Measurements from ENCODE around the gene INPP4B.
"Not testable (repeated sequence)": the region's sequence is repeated elsewhere in the genome, so short reads cannot be mapped to it uniquely, and the experiment has no call there.

The INPP4B gene

DNA sequence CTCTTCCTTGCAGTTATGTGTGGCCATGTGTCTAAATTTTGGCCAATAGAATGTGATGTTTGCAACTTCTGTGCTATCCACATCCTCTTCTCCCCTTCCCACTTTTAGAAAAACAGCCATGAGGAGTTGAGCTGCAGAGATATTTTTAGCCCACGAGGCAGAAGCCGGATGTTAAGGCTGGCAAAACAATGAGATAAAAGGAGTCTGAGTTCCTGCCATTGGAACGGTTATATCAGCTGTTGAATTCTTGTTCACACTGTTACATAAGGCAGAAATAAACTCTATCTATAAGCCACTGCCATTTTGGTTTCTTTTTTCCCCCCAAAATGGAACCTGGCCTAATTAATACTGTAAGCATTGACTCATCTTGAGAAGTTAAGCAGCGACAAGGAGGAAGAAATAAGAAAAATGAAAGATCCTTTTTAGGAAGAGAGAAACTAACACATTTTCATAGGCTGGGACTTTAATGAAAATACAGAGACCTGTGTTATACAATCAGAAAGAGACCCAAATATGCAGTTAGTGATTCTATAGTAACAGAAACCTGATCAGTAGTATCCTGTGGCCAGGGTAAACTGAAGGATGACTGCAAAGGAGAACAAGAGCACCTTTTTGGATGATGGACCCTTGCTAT is 200.5 kb downstream of the INPP4B start:
- Histone ChIP-seq H3K4me3 (replicated peaks; ENCODE audit: low read depth, low read length) (no peak overlapping the region), H3K36me3 (ENCODE audit: control insufficient read depth, insufficient read depth, low read length) (no peaks in the 10 kb centered on the region), H3K27me3 (replicated peaks; ENCODE audit: control insufficient read depth, insufficient read depth, low read length) (no peaks in the 10 kb centered on the region)
- DNase-seq (ENCODE audit: extremely low read depth, insufficient read length), result peak; percentile 28
- TF ChIP-seq, protein P1, sequence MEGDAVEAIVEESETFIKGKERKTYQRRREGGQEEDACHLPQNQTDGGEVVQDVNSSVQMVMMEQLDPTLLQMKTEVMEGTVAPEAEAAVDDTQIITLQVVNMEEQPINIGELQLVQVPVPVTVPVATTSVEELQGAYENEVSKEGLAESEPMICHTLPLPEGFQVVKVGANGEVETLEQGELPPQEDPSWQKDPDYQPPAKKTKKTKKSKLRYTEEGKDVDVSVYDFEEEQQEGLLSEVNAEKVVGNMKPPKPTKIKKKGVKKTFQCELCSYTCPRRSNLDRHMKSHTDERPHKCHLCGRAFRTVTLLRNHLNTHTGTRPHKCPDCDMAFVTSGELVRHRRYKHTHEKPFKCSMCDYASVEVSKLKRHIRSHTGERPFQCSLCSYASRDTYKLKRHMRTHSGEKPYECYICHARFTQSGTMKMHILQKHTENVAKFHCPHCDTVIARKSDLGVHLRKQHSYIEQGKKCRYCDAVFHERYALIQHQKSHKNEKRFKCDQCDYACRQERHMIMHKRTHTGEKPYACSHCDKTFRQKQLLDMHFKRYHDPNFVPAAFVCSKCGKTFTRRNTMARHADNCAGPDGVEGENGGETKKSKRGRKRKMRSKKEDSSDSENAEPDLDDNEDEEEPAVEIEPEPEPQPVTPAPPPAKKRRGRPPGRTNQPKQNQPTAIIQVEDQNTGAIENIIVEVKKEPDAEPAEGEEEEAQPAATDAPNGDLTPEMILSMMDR (IDR thresholded peaks at IDR 0.05; ENCODE audit: insufficient read depth, low read length, poor library complexity, severe bottlenecking), result no peak

DNA sequence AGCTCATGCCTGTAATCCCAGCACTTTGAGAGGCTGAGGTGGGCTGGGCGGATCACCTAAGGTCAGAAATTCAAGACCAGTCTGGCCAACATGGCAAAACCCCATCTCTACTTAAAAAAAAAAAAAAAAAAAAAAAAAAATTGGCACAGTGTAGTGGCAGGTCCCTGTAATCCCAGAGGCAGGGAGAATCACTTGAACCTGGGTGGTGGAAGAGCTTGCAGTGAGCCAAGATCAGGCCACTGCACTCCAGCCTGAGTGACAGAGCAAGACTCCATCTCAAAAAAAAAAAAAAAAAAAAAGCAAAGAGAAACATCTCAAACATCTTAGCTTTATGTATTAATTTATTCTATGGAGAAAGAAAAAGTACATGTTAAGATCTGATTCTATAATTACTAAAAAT is 201.5 kb downstream of the INPP4B start:
- not testable (repeated sequence) for H3K36me3 ChIP-seq (ENCODE audit: control insufficient read depth, insufficient read depth, low read length); H3K27me3 ChIP-seq (replicated peaks; ENCODE audit: control insufficient read depth, insufficient read depth, low read length); DNase-seq (ENCODE audit: extremely low read depth, insufficient read length); H3K4me3 ChIP-seq (replicated peaks; ENCODE audit: low read depth, low read length)

- Histone ChIP-seq H3K36me3 (ENCODE audit: control insufficient read depth, insufficient read depth, low read length) (no peaks in the 10 kb centered on the region), H3K4me3 (replicated peaks; ENCODE audit: low read depth, low read length) (no peak overlapping the region), H3K27me3 (replicated peaks; ENCODE audit: control insufficient read depth, insufficient read depth, low read length) (no peaks in the 10 kb centered on the region)
- no peak for DNase-seq (ENCODE audit: extremely low read depth, insufficient read length)
- TF ChIP-seq, protein P1 (IDR thresholded peaks at IDR 0.05; ENCODE audit: insufficient read depth, low read length, poor library complexity, severe bottlenecking), result no peak
These were observed 208.5 kb downstream of the INPP4B start for GRCh38 chr4:142637614-142638013.

GRCh38 chr4:142631836-142632235 is 214.3 kb downstream of the INPP4B start:
- H3K36me3 ChIP-seq (ENCODE audit: control insufficient read depth, insufficient read depth, low read length), result no peaks in the 10 kb centered on the region
- no peaks in the 10 kb centered on the region for H3K27me3 ChIP-seq (replicated peaks; ENCODE audit: control insufficient read depth, insufficient read depth, low read length)
- H3K4me3 ChIP-seq (replicated peaks; ENCODE audit: low read depth, low read length), result no peak overlapping the region
- TF ChIP-seq, protein P1 (IDR thresholded peaks at IDR 0.05; ENCODE audit: insufficient read depth, low read length, poor library complexity, severe bottlenecking), result no peak
- no peak for DNase-seq (ENCODE audit: extremely low read depth, insufficient read length)

GRCh38 chr4:142615324-142615665 is 230.8 kb downstream of the INPP4B start:
- TF ChIP-seq, protein P1 (IDR thresholded peaks at IDR 0.05; ENCODE audit: insufficient read depth, low read length, poor library complexity, severe bottlenecking), result no peak
- no peaks in the 10 kb centered on the region for H3K27me3 ChIP-seq (replicated peaks; ENCODE audit: control insufficient read depth, insufficient read depth, low read length)
- no peak overlapping the region for H3K4me3 ChIP-seq (replicated peaks; ENCODE audit: low read depth, low read length)
- H3K36me3 ChIP-seq (ENCODE audit: control insufficient read depth, insufficient read depth, low read length), result no peaks in the 10 kb centered on the region
- DNase-seq (ENCODE audit: extremely low read depth, insufficient read length), result no peak

DNA sequence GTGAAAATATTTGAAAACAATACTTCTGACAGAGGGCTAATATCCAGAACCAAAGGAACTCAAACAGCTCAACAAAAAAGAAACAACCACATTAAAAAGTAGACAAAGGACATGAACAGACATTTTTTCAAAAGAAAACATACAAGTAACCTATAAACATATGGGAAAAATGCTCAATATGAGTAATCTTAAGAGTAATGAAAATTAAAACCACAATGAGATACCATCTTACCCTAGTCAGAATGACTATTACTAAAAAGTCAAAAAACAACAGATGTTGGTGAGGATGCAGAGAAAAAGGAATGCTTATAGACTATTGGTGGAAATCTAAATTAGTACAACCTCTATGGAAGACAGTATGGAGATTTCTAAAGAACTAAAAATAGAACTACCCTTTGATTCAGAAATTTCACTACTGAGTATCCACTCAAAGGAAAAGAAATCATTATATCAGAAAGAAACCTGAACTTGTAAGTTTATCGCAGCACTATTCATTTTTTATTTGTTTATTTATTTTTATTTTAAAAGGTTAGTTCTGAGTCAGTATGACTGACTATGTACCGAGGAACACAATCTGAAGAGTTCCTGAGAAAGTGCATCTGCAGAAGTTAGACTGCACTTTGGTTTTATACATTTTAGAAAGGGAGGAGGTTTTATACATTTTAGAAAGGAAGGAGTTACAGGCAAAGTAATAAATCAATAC is 231.3 kb downstream of the INPP4B start:
- H3K4me3 ChIP-seq (replicated peaks; ENCODE audit: low read depth, low read length), result no peak overlapping the region
- no peaks in the 10 kb centered on the region for H3K36me3 ChIP-seq (ENCODE audit: control insufficient read depth, insufficient read depth, low read length)
- no peaks in the 10 kb centered on the region for H3K27me3 ChIP-seq (replicated peaks; ENCODE audit: control insufficient read depth, insufficient read depth, low read length)
- DNase-seq (ENCODE audit: extremely low read depth, insufficient read length), result no peak
- TF ChIP-seq, protein P1 (IDR thresholded peaks at IDR 0.05; ENCODE audit: insufficient read depth, low read length, poor library complexity, severe bottlenecking), result no peak
